GM12878 (cell line): ENCODE data around the gene AGAP3. TPM values are rescaled to one million over a fixed set of nuclear protein-coding genes. Genes with fewer than 3 reads are reported as not detected.

Experiments
- EED ChIP-seq: sonication (generic); IDR thresholded peaks from 2 replicates; pipeline ENCODE4 v1.6.1; 2016; ENCODE audit warnings: antibody characterized with exemption, low read depth
- MLLT1 ChIP-seq: fragments of 450-650 bp; IDR thresholded peaks from 2 replicates; pipeline ENCODE4 v1.6.1; 2016; ENCODE audit warnings: mild to moderate bottlenecking
- MYB ChIP-seq: fragments of 150-350 bp; IDR thresholded peaks from 2 replicates; pipeline ENCODE4 v1.6.1; 2014; ENCODE audit warnings: mild to moderate bottlenecking, low read depth, low read length, borderline replicate concordance
- POLR2AphosphoS2 ChIP-seq: IDR thresholded peaks from 2 replicates; pipeline ENCODE4 v1.6.1; 2011; ENCODE audit warnings: low read depth, mild to moderate bottlenecking, low read length, improper control_type of control experiment, moderate library complexity
- RB1 ChIP-seq: fragments of 450-650 bp; formaldehyde crosslinking; IDR thresholded peaks from 2 replicates; pipeline ENCODE4 v1.6.1; 2017; ENCODE audit warnings: mild to moderate bottlenecking, borderline replicate concordance
- RELA ChIP-seq: fragments of 450-650 bp; IDR thresholded peaks from 2 replicates; pipeline ENCODE4 v1.8.0; 2014; ENCODE audit warnings: borderline replicate concordance; ENCODE audit not compliant: partially characterized antibody
- ZBTB11 ChIP-seq: fragments of 450-650 bp; formaldehyde crosslinking; IDR thresholded peaks from 2 replicates; pipeline ENCODE4 v1.5.0; 2022; ENCODE audit warnings: mild to moderate bottlenecking, missing genetic modification characterization
- ZBTB40 ChIP-seq: fragments of 450-650 bp; IDR thresholded peaks from 2 replicates; pipeline ENCODE4 v1.6.1; 2016; ENCODE audit warnings: mild to moderate bottlenecking, moderate library complexity, borderline replicate concordance
- polyA plus RNA-seq, 11 experiments: library from polyadenylated mRNA; depleted of rRNA in 4 of 11; unstranded in 6 of 11; stranded (reverse) in 5 of 11; fragments of >200 nt; fragmentation: Nextera tagmentation in 4 of 11; fragmentation: Illumina TruSeq in 1 of 11; extraction: Ambion mirVana in 4 of 11; extraction: Trizol in 1 of 11; gene quantifications; 1 replicate in 1 of 11; 2 replicates in 10 of 11; pipeline versions ENCODE4 v1.2.1 to v1.2.3, GENCODE V29; 2011 to 2016; ENCODE audit warnings: inconsistent platforms in 2 of 11, missing spikeins in 2 of 11, low read depth in 1 of 11
- total RNA-seq, 4 experiments: library from RNA; depleted of rRNA in 3 of 4; stranded (reverse); fragments of >200 nt in 3 of 4; fragmentation: Illumina TruSeq in 1 of 4; extraction: Trizol in 1 of 4; gene quantifications; 2 replicates each; pipeline versions ENCODE4 v1.2.1 to v1.2.3, GENCODE V29; 2013 to 2021

Gene AGAP3
- total and polyA plus RNA-seq, 10 of the 15 experiments (the other 5 are each of a cell fraction or from before 2014, with no cell fraction given), result 1.8 to 68.1 (median 15.7) TPM

- TF ChIP-seq ZBTB11 (CRISPR knock-in tag) (no peak), POLR2AphosphoS2 (no peak), RB1 (no peak), RELA (no peak), MYB (no peak), ZBTB40 (no peak), EED (no peak), MLLT1 (no peak)
Observed at GRCh38 chr7:151053751-151054150, 32.5 kb upstream of the AGAP3 start (continued).
